Ascending aorta (tissue), 2 donors: ENCODE measurements around the gene ALOXE3. TPM values are rescaled to one million over a fixed set of nuclear protein-coding genes. Genes with fewer than 3 reads are reported as not detected.

Experiments
- DNase-seq, 2 donors: peaks; one replicate each; pipeline ENCODE4 v3.0.0-alpha.2; 2019; ENCODE audit warnings: low spot score in 2 of 2
- H3K27ac ChIP-seq, 2 donors: fragments of 200-600 bp; sonication (generic); one replicate each; pipeline ENCODE4 v1.5.1; 2016 to 2017; ENCODE audit warnings: mild to moderate bottlenecking in 1 of 2
- H3K27me3 ChIP-seq: fragments of 200-600 bp; sonication (generic); one replicate; pipeline ENCODE4 v1.5.1; 2017
- H3K36me3 ChIP-seq, 2 donors: fragments of 200-600 bp; sonication (generic); one replicate each; pipeline ENCODE4 v1.5.1; 2016
- H3K4me1 ChIP-seq, 2 donors: fragments of 200-600 bp; sonication (generic); one replicate each; pipeline ENCODE4 v1.5.1; 2016 to 2017; ENCODE audit warnings: mild to moderate bottlenecking in 1 of 2
- H3K4me3 ChIP-seq, 2 donors: fragments of 200-600 bp; sonication (generic); one replicate each; pipeline ENCODE4 v1.5.1; 2016 to 2017; ENCODE audit warnings: mild to moderate bottlenecking in 1 of 2
- H3K9me3 ChIP-seq, 2 donors: fragments of 200-600 bp; sonication (generic); one replicate each; pipeline ENCODE4 v1.5.1; 2016
- intact Hi-C: fragments of 100-400 bp; cut with DNase I; formaldehyde crosslinking; loops from one replicate; pipeline ENCODE4 v1.15.1; 2023
- total RNA-seq: library from RNA; depleted of rRNA; stranded (reverse); fragments of >200 nt; gene quantifications from one replicate; pipeline ENCODE4 v1.1.0, GENCODE V29; 2016
- TF ChIP-seq, protein P1 (sequence below), 3 experiments: fragments of 200-600 bp in 2 of 3; fragments of 450-650 bp in 1 of 3; sonication (generic) in 2 of 3; IDR thresholded peaks; one replicate each; pipeline ENCODE4 v1.5.1; 2016 to 2019; ENCODE audit warnings: antibody characterized with exemption in 3 of 3, mild to moderate bottlenecking in 1 of 3, moderate library complexity in 1 of 3

ALOXE3 gene
- total RNA-seq, 1 donor from 2014 or later, result not detected

DNA sequence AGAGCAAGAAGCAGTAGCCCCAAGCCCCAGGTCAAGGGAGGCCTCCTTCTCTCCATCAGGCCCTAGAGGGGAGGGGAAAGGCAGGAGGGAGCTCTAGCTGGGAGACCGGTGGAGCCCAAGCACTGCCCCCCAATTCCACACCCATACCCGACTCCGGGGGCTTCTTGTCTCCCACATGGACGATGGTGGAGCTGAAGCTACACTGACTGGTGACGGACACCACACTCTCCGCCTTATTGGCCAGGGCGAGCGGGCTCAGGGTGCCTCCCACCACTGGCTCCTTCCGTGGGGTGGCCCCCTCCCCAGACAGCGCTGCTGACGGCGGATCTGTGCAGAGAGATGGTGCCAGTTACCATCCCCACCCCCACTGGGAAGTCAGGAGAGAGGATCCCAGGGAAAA, 27.5 kb upstream of the ALOXE3 start:
- Histone ChIP-seq H3K36me3 (peaks cover 100% of the 10 kb centered on the region in 2 donors), H3K4me3 (no peak overlapping the region), H3K9me3 (no peaks in the 10 kb centered on the region), H3K27ac (peak overlapping the region; percentile 99), H3K27me3 (no peaks in the 10 kb centered on the region), H3K4me1 (peaks cover 7 to 27% of the 10 kb centered on the region in 2 donors)
- intact Hi-C loops, result no loop called here
- TF ChIP-seq, protein P1, sequence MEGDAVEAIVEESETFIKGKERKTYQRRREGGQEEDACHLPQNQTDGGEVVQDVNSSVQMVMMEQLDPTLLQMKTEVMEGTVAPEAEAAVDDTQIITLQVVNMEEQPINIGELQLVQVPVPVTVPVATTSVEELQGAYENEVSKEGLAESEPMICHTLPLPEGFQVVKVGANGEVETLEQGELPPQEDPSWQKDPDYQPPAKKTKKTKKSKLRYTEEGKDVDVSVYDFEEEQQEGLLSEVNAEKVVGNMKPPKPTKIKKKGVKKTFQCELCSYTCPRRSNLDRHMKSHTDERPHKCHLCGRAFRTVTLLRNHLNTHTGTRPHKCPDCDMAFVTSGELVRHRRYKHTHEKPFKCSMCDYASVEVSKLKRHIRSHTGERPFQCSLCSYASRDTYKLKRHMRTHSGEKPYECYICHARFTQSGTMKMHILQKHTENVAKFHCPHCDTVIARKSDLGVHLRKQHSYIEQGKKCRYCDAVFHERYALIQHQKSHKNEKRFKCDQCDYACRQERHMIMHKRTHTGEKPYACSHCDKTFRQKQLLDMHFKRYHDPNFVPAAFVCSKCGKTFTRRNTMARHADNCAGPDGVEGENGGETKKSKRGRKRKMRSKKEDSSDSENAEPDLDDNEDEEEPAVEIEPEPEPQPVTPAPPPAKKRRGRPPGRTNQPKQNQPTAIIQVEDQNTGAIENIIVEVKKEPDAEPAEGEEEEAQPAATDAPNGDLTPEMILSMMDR (IDR thresholded peaks at IDR 0.05), result no peak
- DNase-seq, result peak in 1 of 2 donors; percentile 60

DNA sequence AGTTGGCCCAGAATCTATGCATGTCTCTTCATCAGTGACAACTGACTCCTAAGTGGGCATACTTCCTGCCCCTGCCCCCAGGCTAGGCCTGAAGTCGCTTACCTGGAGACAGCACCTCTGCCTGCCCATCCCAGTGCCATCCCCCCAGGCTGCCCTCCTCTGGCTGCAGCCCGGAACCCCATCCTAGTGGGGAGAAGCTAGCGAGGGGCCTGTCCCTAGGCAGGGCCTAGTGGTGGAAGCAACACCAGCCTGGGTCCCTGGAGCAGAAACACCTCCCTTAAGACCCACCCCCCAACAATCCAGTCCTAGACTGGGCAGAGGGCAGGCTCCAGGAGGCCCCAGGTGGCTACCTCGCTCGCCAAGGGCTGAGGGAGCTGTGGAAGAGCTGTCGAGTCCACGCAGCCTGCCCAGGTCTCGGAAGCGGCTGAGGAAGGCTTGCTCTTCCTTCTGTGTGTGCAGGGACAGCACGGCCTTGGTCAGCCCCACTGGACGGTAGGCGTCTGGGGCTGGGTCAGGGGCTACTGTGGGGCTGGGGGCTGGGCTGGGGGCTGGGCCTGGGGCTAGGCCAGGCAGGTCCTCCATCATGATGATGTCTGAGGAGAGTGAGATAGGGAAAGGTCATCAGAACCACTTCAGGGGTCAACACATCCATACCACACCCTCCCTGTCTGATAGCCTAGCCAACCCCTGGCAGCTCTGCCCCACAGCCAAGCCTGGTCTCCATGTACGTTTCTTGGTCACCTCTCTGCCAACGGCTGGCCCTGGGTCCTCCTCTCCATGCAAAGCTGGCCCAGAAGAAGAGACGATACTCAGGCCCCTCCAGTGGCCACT, 26.3 kb upstream of the ALOXE3 start:
- H3K27me3 ChIP-seq, result no peaks in the 10 kb centered on the region
- intact Hi-C loops, result no loop called here
- H3K4me1 ChIP-seq, result peaks cover 0 to 19% of the 10 kb centered on the region in 2 donors
- peaks cover 100% of the 10 kb centered on the region in 2 donors for H3K36me3 ChIP-seq
- TF ChIP-seq, protein P1 (IDR thresholded peaks at IDR 0.05), result no peak
- peak overlapping the region; percentile 13 to 29 for H3K27ac ChIP-seq
- H3K4me3 ChIP-seq, result no peak overlapping the region
- H3K9me3 ChIP-seq, result no peaks in the 10 kb centered on the region
- peak in 1 of 2 donors; percentile 61 for DNase-seq

DNA sequence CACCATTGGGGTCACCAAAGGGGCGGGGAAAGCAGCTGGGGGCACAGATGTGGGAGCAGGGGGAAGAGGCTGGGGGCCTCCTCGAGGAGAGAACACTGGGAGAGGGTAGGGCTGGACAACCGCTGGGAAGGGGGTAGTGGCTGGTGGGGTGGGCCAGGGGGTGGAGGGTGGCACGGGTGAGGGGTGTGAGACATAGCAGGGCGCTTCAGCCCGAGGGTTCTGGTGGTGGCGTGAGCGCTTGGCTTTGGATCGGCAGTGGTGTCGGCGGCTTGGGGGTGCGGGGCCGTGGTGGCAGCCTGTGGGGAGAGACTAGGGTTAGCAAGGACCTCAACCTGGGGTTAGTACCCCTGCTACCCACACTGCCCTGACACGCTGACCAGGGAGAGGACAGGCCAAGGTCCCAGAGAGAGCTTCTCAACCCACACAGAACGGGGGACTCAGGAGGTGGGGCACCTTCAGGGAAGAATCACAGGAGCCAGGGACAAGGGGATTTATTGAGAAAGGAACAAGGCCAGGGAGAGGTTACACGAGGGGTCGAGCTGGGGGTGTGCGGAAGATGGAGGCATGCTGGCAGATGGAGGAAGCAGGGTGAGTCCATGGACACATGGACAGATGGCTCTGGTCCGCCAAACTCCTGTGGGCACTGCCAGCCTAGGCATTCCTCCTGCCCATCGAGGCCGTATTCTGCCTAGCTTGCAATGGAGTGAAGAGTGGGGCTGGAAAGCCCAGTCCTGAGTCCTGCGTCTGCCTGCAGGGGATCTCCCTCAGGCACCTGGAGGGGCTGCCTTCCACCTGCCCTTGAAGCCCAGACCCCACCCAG, 25.5 kb upstream of the ALOXE3 start:
- Histone ChIP-seq H3K4me1 (peaks cover 4 to 19% of the 10 kb centered on the region in 2 donors), H3K9me3 (no peaks in the 10 kb centered on the region), H3K36me3 (peaks cover 96% of the 10 kb centered on the region in 2 donors), H3K27me3 (no peaks in the 10 kb centered on the region), H3K27ac (peak overlapping the region; percentile 13 to 60), H3K4me3 (no peak overlapping the region)
- intact Hi-C loops, result no loop called here
- TF ChIP-seq, protein P1 (IDR thresholded peaks at IDR 0.05), result no peak
- peak in 1 of 2 donors; percentile 71 for DNase-seq

DNA sequence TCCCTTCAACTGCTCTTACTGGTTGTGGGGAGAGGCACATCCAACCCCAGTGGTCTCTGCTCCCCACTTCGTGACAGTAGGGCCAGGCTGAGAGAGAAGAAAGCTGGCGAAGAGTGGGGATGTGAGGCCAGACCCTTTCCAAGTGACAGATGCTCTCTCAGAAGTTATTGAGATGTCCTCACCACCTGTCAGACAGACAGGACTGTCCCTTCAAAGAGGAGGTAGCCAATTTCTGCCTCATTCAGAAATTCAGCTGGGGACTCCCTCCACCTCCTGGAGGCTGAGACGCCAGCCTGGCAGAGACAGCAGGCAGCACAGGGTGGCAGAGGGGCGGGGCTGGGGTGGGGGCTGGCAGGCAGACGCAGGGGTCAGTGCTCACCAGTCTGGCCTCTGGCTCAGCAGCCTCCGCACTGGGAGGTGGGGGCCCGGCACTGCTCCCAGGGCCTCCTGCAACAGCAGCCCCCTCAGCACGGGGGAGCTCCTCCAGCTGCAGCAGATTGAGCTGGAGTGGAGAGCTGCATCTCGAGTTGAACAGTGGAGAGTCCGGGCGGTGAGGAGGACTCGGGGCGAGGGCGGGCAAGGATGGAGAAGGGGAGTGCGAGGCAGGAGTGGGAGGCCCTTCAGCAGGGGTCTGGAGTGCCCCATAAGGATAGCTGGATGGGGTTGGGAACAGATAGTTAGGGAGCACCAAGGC, 24.7 kb upstream of the ALOXE3 start:
- TF ChIP-seq, protein P1 (IDR thresholded peaks at IDR 0.05), result no peak
- peak in 1 of 2 donors; percentile 61 for DNase-seq
- Histone ChIP-seq H3K4me3 (no peak overlapping the region), H3K27ac (peak overlapping the region; percentile 13 to 60), H3K27me3 (no peaks in the 10 kb centered on the region), H3K4me1 (peaks cover 4 to 16% of the 10 kb centered on the region in 2 donors), H3K36me3 (peaks cover 88 to 89% of the 10 kb centered on the region in 2 donors), H3K9me3 (no peaks in the 10 kb centered on the region)
- intact Hi-C loops, result no loop called here

DNA sequence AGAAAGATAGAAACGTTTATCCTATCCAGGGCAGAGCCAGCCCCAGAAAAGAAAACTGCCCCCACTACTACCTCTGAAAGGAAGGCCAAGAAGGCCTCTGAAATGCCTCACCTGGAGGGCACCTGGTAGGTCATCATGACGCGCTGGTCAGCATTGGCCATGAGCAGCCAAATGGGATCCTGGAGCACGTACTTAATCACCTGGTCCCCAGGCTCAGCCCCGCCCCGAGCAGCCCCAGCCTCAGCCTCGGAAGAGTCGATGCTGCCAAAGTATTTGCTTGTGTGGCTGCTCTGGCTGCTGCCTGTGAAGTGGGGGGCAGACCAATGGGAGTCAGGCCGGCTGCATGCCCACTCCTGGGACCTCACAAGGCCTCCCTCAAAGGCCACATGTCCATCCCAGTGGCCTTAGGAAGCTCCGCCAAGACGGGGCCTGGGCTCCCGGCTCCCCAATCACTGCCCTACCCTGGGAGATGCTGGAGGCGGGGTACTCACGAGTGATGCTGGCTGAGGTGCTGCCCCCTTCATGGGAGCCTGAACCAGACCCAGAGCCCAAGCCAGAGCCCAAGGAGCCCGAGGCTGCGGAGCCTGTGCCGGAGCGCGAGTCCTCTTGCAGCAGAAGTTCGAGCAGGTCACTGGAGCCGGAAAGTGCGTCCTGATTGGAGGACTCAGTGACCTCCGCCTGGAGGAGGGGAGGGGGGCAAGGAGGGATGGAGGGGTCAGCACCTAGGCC, 24.0 kb upstream of the ALOXE3 start:
- Histone ChIP-seq H3K4me3 (no peak overlapping the region), H3K36me3 (peaks cover 81 to 82% of the 10 kb centered on the region in 2 donors), H3K9me3 (no peaks in the 10 kb centered on the region), H3K4me1 (peaks cover 4 to 16% of the 10 kb centered on the region in 2 donors), H3K27me3 (no peaks in the 10 kb centered on the region), H3K27ac (peak overlapping the region; percentile 13 to 60)
- TF ChIP-seq, protein P1 (IDR thresholded peaks at IDR 0.05), result no peak
- intact Hi-C loops, result no loop called here
- DNase-seq, result peak in 1 of 2 donors; percentile 63
